Heart right ventricle (tissue), 16 donors: ENCODE results near the gene CNKSR1. TPM values are rescaled to one million over a fixed set of nuclear protein-coding genes. Genes with fewer than 3 reads are reported as not detected.

Source experiments
- ATAC-seq, 8 donors: fragments of 200-7000 bp; cut with Tn5 transposase; one replicate each; pipeline ENCODE4 v1.9.1; 2020; ENCODE audit warnings: mild to moderate bottlenecking in 8 of 8, moderate library complexity in 8 of 8, moderate number of reproducible peaks in 1 of 8
- DNase-seq, 2 donors: peaks; one replicate each; pipeline ENCODE4 v3.0.0-alpha.2; 2020
- H3K27ac ChIP-seq, 10 donors: fragments of 200-600 bp; sonication (generic) in 2 of 10; one replicate each; pipeline versions ENCODE4 v1.5.0 to v1.8.0; 2020 to 2022; ENCODE audit warnings: mild to moderate bottlenecking in 3 of 10
- H3K27me3 ChIP-seq, 7 donors: fragments of 200-600 bp; one replicate each; pipeline ENCODE4 v1.8.0; 2021 to 2022; ENCODE audit warnings: mild to moderate bottlenecking in 2 of 7
- H3K36me3 ChIP-seq, 9 donors: fragments of 200-600 bp; sonication (generic) in 1 of 9; one replicate each; pipeline versions ENCODE4 v1.5.0 to v1.8.0; 2020 to 2022; ENCODE audit warnings: mild to moderate bottlenecking in 2 of 9
- H3K4me1 ChIP-seq, 9 donors: fragments of 200-600 bp; sonication (generic) in 1 of 9; one replicate each; pipeline versions ENCODE4 v1.5.0 to v1.8.0; 2020 to 2022; ENCODE audit warnings: mild to moderate bottlenecking in 4 of 9
- H3K4me3 ChIP-seq, 10 donors: fragments of 200-600 bp; sonication (generic) in 2 of 10; one replicate each; pipeline versions ENCODE4 v1.5.0 to v1.8.0; 2020 to 2022; ENCODE audit warnings: mild to moderate bottlenecking in 7 of 10, moderate library complexity in 2 of 10
- H3K9me3 ChIP-seq, 11 donors: fragments of 200-600 bp in 10 of 11; sonication (generic) in 2 of 11; one replicate each; pipeline versions ENCODE4 v1.5.0 to v1.8.0; 2013 to 2022; ENCODE audit warnings: mild to moderate bottlenecking in 2 of 11, control low read depth in 1 of 11, moderate library complexity in 1 of 11
- CTCF ChIP-seq, 9 donors: fragments of 200-600 bp; sonication (generic) in 2 of 9; IDR thresholded peaks; one replicate each; pipeline versions ENCODE4 v1.5.0 to v1.8.0; 2021 to 2022; ENCODE audit warnings: antibody characterized with exemption in 9 of 9, mild to moderate bottlenecking in 5 of 9, moderate library complexity in 1 of 9
- WGBS, 2 donors: extraction: QIAGEN DNeasy Blood & Tissue Kit; methylation state at CpG; one replicate each; pipeline ENCODE4 v1.1.7; 2013; ENCODE audit warnings: inconsistent platforms in 1 of 2; 5-methylcytosine and 5-hydroxymethylcytosine counted together
- intact Hi-C, 10 donors: fragments of 100-400 bp; cut with DNase I; formaldehyde crosslinking; loops; one replicate each; pipeline versions ENCODE4 v1.11.1 to v1.14.2; 2022
- polyA plus RNA-seq, 2 donors: library from polyadenylated mRNA; stranded (reverse); fragments of 200-250 nt; gene quantifications; one replicate each; pipeline ENCODE4 v1.2.3, GENCODE V29; 2013
- total RNA-seq, 10 donors: library from RNA; stranded (reverse); fragmentation: NEBNext Ultra II Directional in 3 of 10; extraction: Animal tissue kit (Norgen Biotek cat#: 25700) in 3 of 10; gene quantifications; one replicate each; pipeline versions ENCODE4 v1.2.1 to v1.2.4, GENCODE V29; 2021 to 2023
- donor health status: Arrhythmogenic right ventricular cardiomyopathy.
- donor health status: ischemic (EF 13 %, LVEDD 7.1; RV severe dilation, severe dysfunction).
- donor health status: healthy with polysubstance abuse.
- donor health status: DM: no; HTN: yes; CAD: no.
- donor health status: DM: no; HTN: no; CAD: no.
- donor health status: ischemic (EF 25% LVEDD 6.9; RV normal size, moderate dysfunction).
- donor health status: ischemic (EF 25% LVEDD 5.7; RV mildly dilated, moderate dysfunction).
- donor health status: healthy.
- donor health status: DM: yes; HTN: yes; CAD: no.
- donor health status: Ischemic cardiomyopathy.
- donor health status: ischemic (EF 35%, LVEDD 5.7; RV mildly dilated, moderate dysfunction).
- donor health status: nonischemic (EF 11% LVEDD 7.7; RV severe dilation, severe dysfunction).
- donor health status: DM: yes; HTN: yes; CAD: no.
- donor health status: PGD.
- donor health status: ischemic (EF 29% LVEDD 5.4; RV normal size, mild dysfunction).
- donor health status: nonischemic (EF 23%, LVEDD 6.1; RV moderate dilation, normal function).

CNKSR1 gene
- total and polyA plus RNA-seq, 12 donors, result 0.84 to 6.3 (median 2.1) TPM

GRCh38 chr1:26156285-26157038 is 20.8 kb upstream of the CNKSR1 start:
- peaks cover 0 to 58% (median 0%) of the 10 kb centered on the region in 7 donors for H3K27me3 ChIP-seq
- peak overlapping the region; percentile 68 to 97 (median 78) for H3K27ac ChIP-seq
- WGBS, 2 donors, result 17 to 29% methylated on average over 12 of the region's 12 CpGs
- peaks cover 28 to 76% (median 60%) of the 10 kb centered on the region in 9 donors for H3K4me1 ChIP-seq
- intact Hi-C loops, result loop anchor here in 1 of 10 donors (10.0 kb wide), 1 partner anchor 262 kb away; no protein-coding TSS in a partner anchor
- H3K4me3 ChIP-seq, result peak overlapping the region in 9 of 10 donors; percentile 26 to 53 (median 39)
- H3K9me3 ChIP-seq, result no peaks in the 10 kb centered on the region
- no peaks in the 10 kb centered on the region for H3K36me3 ChIP-seq
- DNase-seq, result peak; percentile 78 to 85
- no peak for TF ChIP-seq CTCF (IDR thresholded peaks at IDR 0.05)
- ATAC-seq, result peak in 7 of 8 donors; percentile 9 to 67 (median 49)

GRCh38 chr1:26158271-26158907 is 18.9 kb upstream of the CNKSR1 start:
- no peak for TF ChIP-seq CTCF (IDR thresholded peaks at IDR 0.05)
- Histone ChIP-seq H3K4me1 (peaks cover 29 to 89% (median 65%) of the 10 kb centered on the region in 9 donors), H3K4me3 (peak overlapping the region in 8 of 10 donors; percentile 51 to 70 (median 61)), H3K27ac (peak overlapping the region; percentile 85 to 97 (median 93)), H3K9me3 (no peaks in the 10 kb centered on the region), H3K36me3 (peaks cover 0 to 6% (median 0%) of the 10 kb centered on the region in 9 donors), H3K27me3 (peaks cover 0 to 73% (median 0%) of the 10 kb centered on the region in 7 donors)
- intact Hi-C loops, result loop anchor here in 2 of 10 donors (2.0 to 10.0 kb wide), 2 partner anchors 48 to 264 kb away; partner anchors contain the start of gene PDIK1L (in 1 of the 2)
- no peak for DNase-seq
- WGBS, 2 donors, result 59 to 60% methylated on average over 5 of the region's 5 CpGs
- ATAC-seq, result peak in 2 of 8 donors; percentile 1

GRCh38 chr1:26158908-26159742 is 18.2 kb upstream of the CNKSR1 start, which contains the start of gene FAM110D:
TSS of gene FAM110D (plus strand) at chr1:26159079. CDS start at chr1:26161292, 2,213 bp downstream.
- Histone ChIP-seq H3K27me3 (peaks cover 0 to 80% (median 0%) of the 10 kb centered on the region in 7 donors), H3K9me3 (no peaks in the 10 kb centered on the region), H3K4me3 (peak within 1 kb of the TSS; percentile 19 to 70 (median 60)), H3K27ac (peak within 1 kb of the TSS; percentile 85 to 97 (median 93)), H3K36me3 (peaks cover 0 to 6% (median 0%) of the 10 kb centered on the region in 9 donors), H3K4me1 (peaks cover 29 to 93% (median 69%) of the 10 kb centered on the region in 9 donors)
- DNase-seq (peak; percentile 48 to 65), ATAC-seq (peak; percentile 39 to 77 (median 64))
- WGBS, 2 donors, result 18 to 22% methylated on average over 6 of the region's 6 CpGs
- intact Hi-C loops, result loop anchor here in 2 of 10 donors (2.0 to 10.0 kb wide), 2 partner anchors 48 to 264 kb away; partner anchors contain the start of gene PDIK1L (in 1 of the 2)
- TF ChIP-seq CTCF (IDR thresholded peaks at IDR 0.05), result no peak
